OCI-LY1 (cell line): ENCODE results near the gene MRPL36.

ENCODE experiments used
- EZH2 ChIP-seq: fragments of 200-600 bp; sonication (generic), shearing (Covaris generic); IDR thresholded peaks from 2 replicates; pipeline ENCODE4 v1.8.0; 2017; ENCODE audit warnings: borderline replicate concordance, mixed run types, mild to moderate bottlenecking, antibody characterized with exemption, low read length, moderate library complexity, mixed read lengths
- TF ChIP-seq, protein P1 (sequence below): fragments of 200-600 bp; sonication (generic), shearing (Covaris generic); IDR thresholded peaks from 2 replicates; pipeline ENCODE4 v1.5.1; 2017; ENCODE audit warnings: mild to moderate bottlenecking, antibody characterized with exemption, low read length, moderate library complexity, mixed read lengths

DNA sequence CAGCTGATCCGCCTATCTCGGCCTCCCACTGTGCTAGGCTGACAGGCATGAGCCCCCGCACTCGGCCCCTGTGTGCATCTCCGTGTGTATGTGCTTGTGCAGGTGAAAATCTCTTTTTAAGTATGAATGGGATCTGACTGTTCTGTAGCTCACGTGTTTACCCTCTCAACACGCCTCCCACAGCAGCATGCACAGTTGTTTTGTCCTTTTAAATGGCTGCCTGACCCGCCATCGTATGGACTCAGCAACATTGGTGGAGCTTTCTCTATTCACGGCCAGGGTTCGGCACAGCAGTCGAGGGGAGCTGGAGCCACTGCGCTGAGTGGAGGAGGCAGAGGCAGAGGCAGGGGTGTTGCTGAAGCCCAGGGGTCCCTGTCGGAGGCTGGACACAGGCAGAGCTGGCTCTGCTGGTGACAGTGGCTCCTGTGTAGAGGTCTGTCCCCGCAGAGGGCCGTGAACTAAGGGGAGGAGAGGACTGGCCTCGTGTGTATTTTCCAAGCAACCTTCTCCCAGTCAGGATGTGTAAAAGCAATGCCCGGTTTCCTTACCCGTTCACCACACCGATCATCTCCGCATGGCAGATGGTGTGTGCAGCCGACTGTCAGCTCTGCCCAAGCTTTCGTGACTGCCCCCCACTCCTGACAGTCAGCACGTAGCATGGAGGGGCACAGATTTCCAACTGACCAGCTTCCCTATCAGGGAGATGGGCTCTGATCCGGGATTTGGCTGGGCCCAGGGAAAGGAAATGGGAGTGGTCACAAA, 37.3 kb downstream of the MRPL36 start:
- TF ChIP-seq, protein P1, sequence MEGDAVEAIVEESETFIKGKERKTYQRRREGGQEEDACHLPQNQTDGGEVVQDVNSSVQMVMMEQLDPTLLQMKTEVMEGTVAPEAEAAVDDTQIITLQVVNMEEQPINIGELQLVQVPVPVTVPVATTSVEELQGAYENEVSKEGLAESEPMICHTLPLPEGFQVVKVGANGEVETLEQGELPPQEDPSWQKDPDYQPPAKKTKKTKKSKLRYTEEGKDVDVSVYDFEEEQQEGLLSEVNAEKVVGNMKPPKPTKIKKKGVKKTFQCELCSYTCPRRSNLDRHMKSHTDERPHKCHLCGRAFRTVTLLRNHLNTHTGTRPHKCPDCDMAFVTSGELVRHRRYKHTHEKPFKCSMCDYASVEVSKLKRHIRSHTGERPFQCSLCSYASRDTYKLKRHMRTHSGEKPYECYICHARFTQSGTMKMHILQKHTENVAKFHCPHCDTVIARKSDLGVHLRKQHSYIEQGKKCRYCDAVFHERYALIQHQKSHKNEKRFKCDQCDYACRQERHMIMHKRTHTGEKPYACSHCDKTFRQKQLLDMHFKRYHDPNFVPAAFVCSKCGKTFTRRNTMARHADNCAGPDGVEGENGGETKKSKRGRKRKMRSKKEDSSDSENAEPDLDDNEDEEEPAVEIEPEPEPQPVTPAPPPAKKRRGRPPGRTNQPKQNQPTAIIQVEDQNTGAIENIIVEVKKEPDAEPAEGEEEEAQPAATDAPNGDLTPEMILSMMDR, result no peak
- TF ChIP-seq EZH2, result no peak
